GM18873 (cell line): ENCODE data around the gene GABRB2.
"Not testable (repeated sequence)": the region's sequence is repeated elsewhere in the genome, so short reads cannot be mapped to it uniquely, and the experiment has no call there.

ENCODE experiments used
- ATAC-seq: cut with Tn5 transposase; IDR thresholded peaks from one replicate; pipeline ENCODE4 v1.9.1; 2021; ENCODE audit warnings: mild to moderate bottlenecking, moderate library complexity, moderate number of reproducible peaks; ENCODE audit not compliant: unreplicated experiment, low FRiP score

Gene GABRB2

DNA sequence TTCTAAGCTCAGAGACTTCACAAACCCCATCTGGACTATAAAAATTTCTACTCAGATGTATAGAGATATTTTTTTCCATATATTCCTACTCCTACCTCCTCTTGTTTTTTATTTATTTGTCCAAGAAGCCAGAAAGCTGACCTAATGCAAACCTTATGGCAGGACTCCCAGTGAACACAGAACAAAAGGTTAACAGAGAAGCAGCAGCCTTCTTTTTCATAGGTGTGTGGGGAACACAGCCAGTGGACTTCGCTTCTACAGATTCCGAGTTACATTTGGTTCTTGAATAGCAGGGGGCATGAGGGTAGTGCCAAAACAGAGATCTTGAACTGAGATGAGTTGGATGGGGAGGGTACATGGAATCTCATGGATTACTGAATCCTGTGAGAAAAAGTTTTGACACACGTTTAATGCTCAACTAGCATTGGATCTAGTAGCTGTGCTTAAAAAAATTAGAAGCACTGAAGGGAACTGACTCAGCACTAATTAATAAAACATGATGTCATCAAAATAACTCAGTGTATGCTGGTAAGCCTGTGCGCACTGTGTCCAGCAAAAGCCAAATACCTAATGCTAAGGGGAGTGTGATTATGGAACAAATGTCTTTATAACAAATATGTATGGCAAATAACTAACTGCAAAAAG, 240.1 kb downstream of the GABRB2 start:
- no peak for ATAC-seq

GRCh38 chr5:161305601-161306000, 240.9 kb downstream of the GABRB2 start:
- no peak for ATAC-seq

GRCh38 chr5:161302559-161302958, 244.0 kb downstream of the GABRB2 start:
- no peak for ATAC-seq

DNA sequence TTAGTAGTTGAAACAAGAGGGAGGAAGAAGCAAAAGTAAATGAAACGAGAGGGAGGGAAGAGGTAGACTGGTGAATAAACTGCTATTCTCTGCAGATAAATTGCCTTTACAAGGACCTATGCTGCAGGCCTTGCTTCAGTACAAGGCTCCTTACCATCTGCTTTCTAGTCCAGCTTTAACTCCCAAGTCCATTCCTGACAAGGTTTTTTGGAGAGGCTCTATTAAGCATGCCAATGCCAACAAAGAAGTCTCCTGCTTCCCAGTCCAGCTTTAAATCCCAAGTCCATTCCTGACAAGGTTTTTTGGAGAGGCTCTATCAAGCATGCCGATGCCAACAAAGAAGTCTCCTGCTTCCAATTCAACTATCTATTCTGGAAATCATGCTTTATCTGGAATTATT, 244.9 kb downstream of the GABRB2 start:
- no peak for ATAC-seq

- ATAC-seq: no peak
Measured at GRCh38 chr5:161299053-161299452, 247.5 kb downstream of the GABRB2 start.

GRCh38 chr5:161297388-161297787, 249.1 kb downstream of the GABRB2 start:
- ATAC-seq: not testable (repeated sequence)

DNA sequence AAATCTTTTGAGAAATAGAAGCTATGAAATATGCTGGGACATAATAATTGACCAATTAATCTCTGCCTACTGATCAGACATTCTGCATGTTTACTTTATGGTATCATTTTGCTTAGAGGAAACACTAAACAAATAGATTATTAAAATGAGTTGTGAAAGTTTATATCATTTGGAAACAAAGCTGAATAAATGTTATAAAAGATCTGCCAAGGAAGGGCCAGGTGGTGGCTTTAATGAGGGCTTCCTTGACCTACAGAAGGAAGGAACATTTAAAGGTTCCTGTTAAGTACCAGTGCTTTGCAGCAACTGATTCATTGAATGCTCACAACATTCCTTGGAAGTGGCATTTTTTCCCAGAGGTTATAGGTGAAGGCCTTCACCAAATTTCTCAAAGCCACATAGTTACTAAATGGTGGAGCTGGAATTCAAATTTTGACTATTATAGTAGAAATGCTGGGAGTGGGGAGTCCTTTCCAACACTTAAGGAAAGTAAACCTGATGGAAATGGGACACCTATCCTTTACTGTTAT, 250.7 kb downstream of the GABRB2 start:
- ATAC-seq: no peak

DNA sequence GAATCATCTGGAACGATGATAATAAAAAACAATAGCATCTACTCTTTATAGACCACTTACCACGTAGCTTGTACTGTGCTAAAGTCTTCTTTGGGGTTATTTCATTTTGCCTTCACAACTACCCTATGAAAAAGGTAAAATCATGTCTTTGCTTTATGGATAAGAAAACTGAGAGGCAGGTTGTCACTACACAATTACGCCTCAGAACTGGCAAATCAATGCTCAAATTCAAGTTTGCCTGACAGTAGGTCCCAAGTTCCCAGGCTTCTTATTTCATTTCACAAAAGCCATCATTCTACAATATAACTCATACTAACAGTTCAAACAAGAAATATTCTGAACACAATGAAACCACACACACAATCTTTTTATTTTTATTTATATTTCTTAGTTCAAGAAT, 258.5 kb downstream of the GABRB2 start:
- no peak for ATAC-seq

DNA sequence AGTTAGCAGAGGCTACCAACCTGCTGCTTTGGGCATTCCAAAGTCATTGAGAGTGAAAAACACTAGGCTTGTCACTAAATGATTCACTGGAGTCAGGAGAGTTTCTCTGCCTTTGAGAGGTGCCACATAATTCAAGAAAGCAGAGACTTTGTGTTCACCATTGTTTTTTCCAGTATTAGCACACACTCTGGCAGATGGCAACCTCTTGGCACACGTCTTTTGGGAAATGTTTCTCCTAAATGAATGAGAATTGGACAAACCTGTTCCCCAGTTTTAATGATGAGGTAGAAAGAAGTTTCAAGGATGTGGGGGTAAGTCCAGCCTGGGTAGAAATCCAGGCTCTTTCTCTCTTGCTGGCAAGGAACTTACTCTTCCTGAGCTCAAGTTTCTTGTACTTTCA, 259.1 kb downstream of the GABRB2 start:
- ATAC-seq: no peak

DNA sequence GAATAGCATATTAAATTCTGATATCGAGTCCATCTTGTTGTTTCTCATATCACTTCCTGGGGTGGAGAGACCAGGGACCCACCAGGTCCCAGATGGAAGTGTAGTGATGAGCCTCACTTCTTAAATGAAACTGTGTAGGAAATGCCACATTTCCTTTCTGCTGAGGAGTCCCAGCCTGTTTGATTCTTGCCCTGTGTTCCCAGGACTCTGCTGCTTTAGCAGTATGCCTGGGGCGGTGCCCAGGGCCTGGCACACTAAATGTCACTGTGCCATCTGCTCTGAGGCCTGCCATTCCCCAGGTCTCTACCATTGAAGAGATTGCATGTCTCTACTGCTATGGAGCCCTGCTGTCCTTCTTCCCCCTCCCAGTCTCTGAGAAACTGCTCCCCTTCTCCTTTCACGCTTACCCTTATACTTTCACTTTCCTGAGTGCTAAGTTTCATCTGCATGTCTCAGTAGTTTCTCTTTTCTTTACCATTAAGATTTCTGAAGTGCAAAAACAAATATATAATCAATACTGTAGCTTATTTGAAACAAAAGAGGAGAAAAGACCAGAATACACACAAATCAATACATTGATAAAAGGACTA, 260.4 kb downstream of the GABRB2 start:
- peak; percentile 81 for ATAC-seq

- no peak for ATAC-seq
Measured at GRCh38 chr5:161284445-161284844, 262.1 kb downstream of the GABRB2 start.

- ATAC-seq: no peak
Measured at GRCh38 chr5:161283296-161283695, 263.2 kb downstream of the GABRB2 start.

DNA sequence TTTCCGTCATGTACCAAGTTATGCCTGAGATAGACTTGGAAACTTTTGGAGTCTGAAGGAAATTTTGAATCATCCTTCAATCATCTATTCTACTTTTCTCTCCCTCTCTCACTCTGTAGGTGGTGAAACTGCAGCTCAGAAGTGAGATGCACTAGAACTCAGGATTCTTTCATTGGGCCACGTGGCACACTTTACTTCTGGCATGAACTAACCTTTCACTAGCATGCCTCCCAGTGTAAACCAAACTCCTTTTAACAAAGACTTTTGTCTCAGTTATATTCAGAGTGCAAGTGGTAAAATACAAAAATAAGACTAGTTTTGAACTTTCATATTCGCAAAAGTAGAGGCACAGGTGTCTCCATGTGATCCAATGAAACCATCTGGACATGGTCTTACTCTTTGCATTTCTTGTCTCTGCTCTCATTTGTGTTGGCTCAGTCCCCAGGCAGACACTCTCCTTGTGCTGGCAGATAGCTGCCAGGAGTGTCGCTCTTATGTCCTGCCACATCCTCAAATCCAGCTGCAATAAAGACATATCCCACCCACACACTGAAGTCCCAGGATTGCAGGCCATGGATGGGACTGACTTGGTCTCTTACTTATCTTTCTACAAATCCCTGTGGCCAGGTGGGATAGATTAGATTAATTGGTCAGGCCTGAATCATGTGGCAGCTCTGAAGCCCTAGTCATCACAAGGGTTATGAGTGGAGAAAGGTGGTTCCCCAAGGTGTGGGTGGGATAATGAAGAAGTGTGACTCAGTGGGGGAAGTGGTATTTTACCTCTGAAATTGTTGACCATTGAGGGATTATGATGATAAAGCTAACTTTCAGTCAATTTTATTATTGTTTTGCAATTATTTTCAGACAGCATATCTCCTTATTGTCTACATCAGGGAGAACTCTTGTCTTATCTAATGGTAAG, 267.5 kb downstream of the GABRB2 start:
- ATAC-seq: no peak

GRCh38 chr5:161277011-161277410, 269.5 kb downstream of the GABRB2 start:
- no peak for ATAC-seq

GRCh38 chr5:161274951-161275350, 271.6 kb downstream of the GABRB2 start:
- no peak for ATAC-seq

- ATAC-seq: no peak
Measured at GRCh38 chr5:161273410-161273809, 273.1 kb downstream of the GABRB2 start.

- ATAC-seq: no peak
Measured at GRCh38 chr5:161271816-161272215, 274.7 kb downstream of the GABRB2 start.

- ATAC-seq: no peak
Measured at GRCh38 chr5:161269125-161269524, 277.4 kb downstream of the GABRB2 start.

GRCh38 chr5:161266954-161267353, 279.6 kb downstream of the GABRB2 start:
- ATAC-seq: no peak

GRCh38 chr5:161265006-161265405, 281.5 kb downstream of the GABRB2 start:
- ATAC-seq: no peak

GRCh38 chr5:161263191-161263590, 283.3 kb downstream of the GABRB2 start:
- no peak for ATAC-seq
